Activated CD4-positive, alpha-beta memory T cell treated with anti-CD3 and anti-CD28 coated beads, Interleukin-2, amount 10 ng/mL, durations not matched to agents 7 days and 5 days (primary cell): ENCODE data around the gene PRKCQ. TPM values are rescaled to one million over a fixed set of nuclear protein-coding genes. Genes with fewer than 3 reads are reported as not detected.
"Not testable (repeated sequence)": the region's sequence is repeated elsewhere in the genome, so short reads cannot be mapped to it uniquely, and the experiment has no call there.

Experiments
- CTCF ChIA-PET: fragments of 350-600 bp; sonication (Branson Sonifier 250); formaldehyde crosslinking; loops from one replicate; lab custom pipeline; 2021; ENCODE audit warnings: antibody characterized with exemption, inconsistent platforms; lab: Charles Lee
- POLR2A ChIA-PET: fragments of 350-600 bp; sonication (Branson Sonifier 250); formaldehyde crosslinking; loops from one replicate; lab custom pipeline; 2021; ENCODE audit warnings: antibody characterized with exemption; lab: Charles Lee
- DNase-seq: peaks from one replicate; pipeline ENCODE4 v3.0.0-alpha.2; 2020
- H3K27ac Mint-ChIP-seq: one replicate; pipeline ENCODE4 v1.8.0; 2021; ENCODE audit warnings: mild to moderate bottlenecking, mixed read lengths
- H3K27me3 Mint-ChIP-seq: one replicate; pipeline ENCODE4 v1.8.0; 2021; ENCODE audit warnings: mixed read lengths
- H3K36me3 Mint-ChIP-seq: one replicate; pipeline ENCODE4 v1.8.0; 2021; ENCODE audit warnings: low read depth, mixed read lengths
- H3K4me1 Mint-ChIP-seq: one replicate; pipeline ENCODE4 v1.8.0; 2021; ENCODE audit warnings: mixed read lengths
- H3K4me3 Mint-ChIP-seq: one replicate; pipeline ENCODE4 v1.8.0; 2021; ENCODE audit warnings: mild to moderate bottlenecking, mixed read lengths
- H3K9me3 Mint-ChIP-seq: one replicate; pipeline ENCODE4 v1.8.0; 2021; ENCODE audit warnings: mixed read lengths
- total RNA-seq, 2 experiments: library from RNA; stranded (reverse); gene quantifications; one replicate each; pipeline ENCODE4 v1.2.3, GENCODE V29; 2021

Gene PRKCQ
- total RNA-seq, 2 experiments from 2014 or later = 69.3 to 70.6 TPM

DNA sequence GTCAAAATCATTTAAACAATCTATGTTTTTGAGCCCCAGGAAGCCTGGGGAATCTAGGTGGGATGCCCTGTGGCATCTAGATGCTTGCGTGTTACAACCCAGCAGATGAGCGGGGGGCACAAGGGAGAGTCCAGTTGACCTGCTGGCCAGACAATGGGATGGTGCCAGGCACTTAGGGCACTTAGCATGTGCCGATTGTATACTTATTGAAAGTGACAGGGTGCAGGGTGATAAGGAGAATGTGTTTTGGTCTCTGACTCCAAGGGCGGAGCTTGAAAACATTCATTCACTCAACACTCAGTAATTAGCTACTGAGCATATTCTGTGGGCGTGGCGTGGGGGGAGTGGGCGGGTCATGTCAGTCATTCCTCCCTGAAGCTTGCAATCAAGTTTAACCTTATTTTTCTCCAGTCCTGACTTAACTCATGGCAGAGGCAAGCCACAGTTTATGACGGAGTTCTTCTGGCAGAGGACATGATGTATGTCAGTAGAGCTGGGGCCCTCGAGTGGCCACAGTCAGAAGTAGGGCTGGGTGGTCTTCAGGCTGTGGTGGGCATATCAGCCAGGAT, 115.1 kb downstream of the PRKCQ start:
- DNase-seq = no peak
- Mint-ChIP-seq H3K4me3 (no peak overlapping the region), H3K4me1 (peaks cover 27% of the 10 kb centered on the region), H3K36me3 (peaks cover 93% of the 10 kb centered on the region), H3K9me3 (peaks cover 7% of the 10 kb centered on the region), H3K27ac (no peak overlapping the region), H3K27me3 (no peaks in the 10 kb centered on the region)
- CTCF ChIA-PET = interaction anchor here (1.2 kb wide), 1 partner anchor 24 kb away, joined by 3 read pairs; no protein-coding TSS in a partner anchor
- POLR2A ChIA-PET = interaction anchor here (0.8 to 2.5 kb wide), 3 partner anchors 8 to 119 kb away, joined by 3 to 10 read pairs (median 3); no protein-coding TSS in a partner anchor

DNA sequence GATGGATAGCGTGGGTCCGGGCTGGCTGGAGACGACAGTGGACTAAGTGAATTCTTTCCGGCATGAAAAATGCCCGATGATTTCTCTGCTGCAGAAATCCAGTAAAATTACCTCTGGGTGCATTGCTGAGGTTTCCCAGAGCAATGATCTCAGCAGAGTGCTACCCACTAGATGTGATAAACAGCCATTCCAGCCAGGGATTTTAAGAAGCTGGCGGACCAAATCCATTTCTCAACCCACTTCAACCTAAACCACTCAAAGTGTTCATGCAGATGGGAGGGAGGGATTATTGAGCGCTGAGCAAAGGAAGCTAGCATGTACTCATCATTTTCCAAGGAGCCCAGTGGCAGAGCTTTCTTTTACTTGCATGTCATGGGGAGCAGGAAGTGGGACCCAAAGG, 116.7 kb downstream of the PRKCQ start:
- ChIA-PET POLR2A (interaction anchor here (1.3 to 2.5 kb wide), 3 partner anchors 10 to 115 kb away, joined by 4 to 10 read pairs (median 4); no protein-coding TSS in a partner anchor), CTCF (interaction anchor here (1.2 kb wide), 1 partner anchor 22 kb away, joined by 3 read pairs; no protein-coding TSS in a partner anchor)
- Mint-ChIP-seq H3K4me3 (no peak overlapping the region), H3K27me3 (no peaks in the 10 kb centered on the region), H3K36me3 (peaks cover 94% of the 10 kb centered on the region), H3K9me3 (peaks cover 5% of the 10 kb centered on the region), H3K4me1 (peaks cover 33% of the 10 kb centered on the region), H3K27ac (no peak overlapping the region)
- no peak for DNase-seq

DNA sequence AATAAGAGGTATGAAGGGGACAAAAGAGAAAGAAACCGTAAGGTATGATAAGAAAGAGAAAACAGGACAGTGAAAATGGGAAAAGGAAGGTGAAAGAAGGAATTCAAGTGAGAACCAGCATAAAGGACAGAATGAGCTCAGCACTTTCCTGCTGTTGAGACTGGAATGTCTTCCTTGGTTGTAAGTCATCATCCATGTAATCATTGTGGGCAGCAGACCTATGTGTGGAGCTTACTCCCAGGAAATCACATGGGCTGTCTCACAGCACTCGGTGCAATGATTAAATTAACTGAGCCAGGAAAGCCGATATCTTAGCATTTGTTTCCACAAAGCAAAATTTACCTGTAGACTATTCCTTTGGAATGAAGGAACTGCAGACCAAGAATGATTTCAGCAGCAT, 118.1 kb downstream of the PRKCQ start:
- Mint-ChIP-seq H3K4me1 (peaks cover 29% of the 10 kb centered on the region), H3K36me3 (peaks cover 95% of the 10 kb centered on the region), H3K9me3 (peaks cover 5% of the 10 kb centered on the region), H3K4me3 (no peak overlapping the region), H3K27ac (no peak overlapping the region), H3K27me3 (no peaks in the 10 kb centered on the region)
- CTCF ChIA-PET = no interaction called here
- DNase-seq = no peak
- POLR2A ChIA-PET = no interaction called here

DNA sequence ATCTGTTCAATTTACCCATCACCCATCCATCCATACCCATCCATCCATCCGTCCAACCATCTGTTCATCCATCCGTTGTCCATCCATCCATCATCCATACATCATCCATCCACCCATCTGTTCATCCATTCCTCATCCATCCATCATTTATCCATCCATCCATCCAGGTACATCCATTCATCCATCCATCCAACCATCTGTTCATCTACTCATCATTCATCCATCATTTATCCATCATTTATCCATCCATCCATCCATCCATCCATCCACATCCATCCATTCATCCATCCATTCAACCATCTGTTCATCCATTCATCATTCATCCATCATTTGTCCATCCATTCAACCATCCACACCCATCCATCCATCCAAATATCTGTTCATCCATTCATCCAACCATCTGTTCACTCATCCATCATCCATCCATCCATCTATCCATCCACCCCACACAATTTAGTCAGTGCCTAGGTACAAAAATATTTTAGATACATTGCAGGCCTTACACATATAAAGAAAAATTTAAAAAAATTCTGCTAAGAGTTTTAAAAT, 119.1 kb downstream of the PRKCQ start:
- CTCF ChIA-PET = no interaction called here
- Mint-ChIP-seq H3K27ac (peak overlapping the region; percentile 11), H3K4me3 (no peak overlapping the region), H3K4me1 (peaks cover 19% of the 10 kb centered on the region), H3K27me3 (no peaks in the 10 kb centered on the region), H3K9me3 (peaks cover 5% of the 10 kb centered on the region), H3K36me3 (peaks cover 95% of the 10 kb centered on the region)
- POLR2A ChIA-PET = no interaction called here
- no peak for DNase-seq

DNA sequence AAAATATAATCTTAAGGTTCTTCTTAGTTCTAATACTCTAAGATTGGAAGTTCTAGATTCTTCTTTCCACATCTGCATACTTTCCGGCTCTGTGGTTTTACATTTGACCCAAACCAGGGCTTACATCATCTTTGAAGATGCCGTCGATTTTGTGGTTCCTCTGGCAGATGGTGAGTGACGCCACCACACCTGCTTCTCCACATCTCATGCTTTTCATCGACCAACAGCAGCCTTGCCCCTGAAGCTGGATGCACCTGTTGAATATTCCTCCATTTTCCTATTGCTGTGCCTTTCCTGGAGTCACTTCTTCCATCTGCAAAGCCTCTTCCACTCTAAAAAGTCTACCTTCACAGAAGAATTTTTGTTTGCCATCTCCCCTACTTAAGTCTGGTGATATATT, 121.3 kb downstream of the PRKCQ start:
- peaks cover 18% of the 10 kb centered on the region for H3K4me1 Mint-ChIP-seq
- CTCF ChIA-PET = no interaction called here
- DNase-seq = no peak
- no peak overlapping the region for H3K4me3 Mint-ChIP-seq
- peaks cover 13% of the 10 kb centered on the region for H3K9me3 Mint-ChIP-seq
- H3K27me3 Mint-ChIP-seq = no peaks in the 10 kb centered on the region
- H3K27ac Mint-ChIP-seq = no peak overlapping the region
- POLR2A ChIA-PET = no interaction called here
- H3K36me3 Mint-ChIP-seq = peaks cover 98% of the 10 kb centered on the region

DNA sequence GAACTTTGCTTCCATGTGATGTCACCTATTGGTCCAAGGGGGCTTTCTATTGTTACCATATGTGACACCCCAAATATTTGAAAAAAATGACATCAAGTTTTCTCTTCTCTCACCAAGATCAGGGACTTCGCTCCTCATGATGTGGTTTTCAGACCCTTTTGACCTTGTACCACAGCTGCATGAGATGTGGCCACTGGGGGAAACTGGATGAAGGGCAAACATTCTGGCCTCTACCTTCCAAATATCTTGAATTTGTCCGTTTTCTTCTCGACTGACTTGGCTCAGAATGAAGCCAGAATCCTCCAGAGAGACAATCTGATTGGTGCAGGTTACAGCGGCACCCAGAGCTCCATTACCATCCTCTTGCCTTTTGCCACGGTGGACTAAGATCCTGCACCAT, 122.7 kb downstream of the PRKCQ start:
- no peak for DNase-seq
- Mint-ChIP-seq H3K4me3 (no peak overlapping the region), H3K27me3 (no peaks in the 10 kb centered on the region), H3K27ac (no peak overlapping the region), H3K36me3 (peaks cover 87% of the 10 kb centered on the region), H3K9me3 (peaks cover 13% of the 10 kb centered on the region), H3K4me1 (peaks cover 18% of the 10 kb centered on the region)
- POLR2A ChIA-PET = no interaction called here
- CTCF ChIA-PET = interaction anchor here (1.0 kb wide), 1 partner anchor 12 kb away, joined by 3 read pairs; no protein-coding TSS in a partner anchor

DNA sequence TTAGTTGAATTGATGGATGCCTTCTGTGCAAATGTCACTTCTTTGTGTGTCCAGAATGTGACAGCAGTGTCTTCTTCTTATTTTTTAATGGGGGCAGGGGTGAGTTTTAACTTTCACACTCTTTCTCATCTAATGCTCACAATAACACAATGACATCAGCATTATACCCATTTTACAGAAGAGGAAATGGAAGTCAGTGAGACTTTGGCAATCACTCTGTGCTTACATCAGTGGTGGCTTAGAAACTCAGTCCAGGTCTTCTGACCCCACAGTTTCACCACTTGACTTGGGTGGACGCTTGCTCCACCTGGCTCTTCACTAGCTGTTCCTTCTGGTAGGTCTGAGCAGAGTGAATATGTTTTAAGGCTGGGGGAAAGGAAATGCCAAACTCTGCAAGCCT, 124.0 kb downstream of the PRKCQ start:
- CTCF ChIA-PET = no interaction called here
- H3K27ac Mint-ChIP-seq = peak overlapping the region; percentile 5

DNA sequence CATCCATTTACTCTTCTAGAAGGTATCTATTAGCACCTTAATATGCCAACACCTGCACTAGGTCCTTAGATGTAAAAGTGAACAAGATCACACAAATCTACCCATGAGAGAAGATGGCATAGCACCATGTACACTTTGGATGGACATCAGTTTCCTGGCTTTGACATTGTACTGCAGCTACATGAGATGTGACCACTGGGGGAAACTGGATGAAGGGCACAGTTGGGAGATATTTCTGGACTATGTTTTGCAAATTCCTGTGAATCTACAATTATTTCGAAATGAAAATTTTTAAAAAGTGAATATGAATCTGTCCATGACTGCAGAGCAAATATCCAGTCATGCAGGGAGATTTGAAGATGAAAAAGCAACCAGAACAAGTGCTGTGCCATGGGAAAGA, 124.5 kb downstream of the PRKCQ start:
- H3K4me3 Mint-ChIP-seq = no peak overlapping the region
- no peak for DNase-seq
- no peak overlapping the region for H3K27ac Mint-ChIP-seq
- peaks cover 16% of the 10 kb centered on the region for H3K4me1 Mint-ChIP-seq
- H3K27me3 Mint-ChIP-seq = no peaks in the 10 kb centered on the region
- ChIA-PET CTCF (interaction anchor here (1.4 kb wide), 1 partner anchor 9 kb away, joined by 5 read pairs; no protein-coding TSS in a partner anchor), POLR2A (no interaction called here)
- H3K36me3 Mint-ChIP-seq = peaks cover 82% of the 10 kb centered on the region
- H3K9me3 Mint-ChIP-seq = peaks cover 8% of the 10 kb centered on the region

More for the DNA sequence above, 124.0 kb downstream of the PRKCQ start:
- Mint-ChIP-seq H3K36me3 (peaks cover 84% of the 10 kb centered on the region), H3K27me3 (no peaks in the 10 kb centered on the region), H3K4me3 (no peak overlapping the region), H3K9me3 (peaks cover 13% of the 10 kb centered on the region), H3K4me1 (peaks cover 17% of the 10 kb centered on the region)
- no peak for DNase-seq
- POLR2A ChIA-PET = no interaction called here

DNA sequence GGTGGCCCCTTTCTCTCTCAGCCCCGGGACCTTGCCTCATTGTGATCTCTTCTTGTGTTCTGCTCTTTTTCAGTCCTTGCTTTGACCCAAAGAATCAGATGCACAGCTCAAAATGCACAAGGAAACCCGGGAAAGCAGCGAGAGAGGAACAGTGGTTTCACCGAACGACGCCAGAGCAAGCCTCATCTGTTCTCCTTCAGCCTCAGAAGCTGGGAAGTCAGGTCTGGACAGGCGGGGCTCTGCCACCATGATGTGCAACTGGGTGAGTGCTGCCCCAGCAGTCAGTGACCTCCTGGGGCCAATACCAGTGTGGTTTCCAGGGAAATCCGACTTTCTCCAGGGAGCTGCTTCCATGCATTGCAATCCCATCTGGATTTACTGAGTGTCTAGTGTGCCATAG, 133.4 kb downstream of the PRKCQ start:
- CTCF ChIA-PET = interaction anchor here (0.7 to 3.1 kb wide), 29 partner anchors 8 to 999 kb away, joined by 3 to 17 read pairs (median 4); partner anchors contain the start of gene PFKFB3
- Mint-ChIP-seq H3K27ac (no peak overlapping the region), H3K27me3 (no peaks in the 10 kb centered on the region), H3K9me3 (no peaks in the 10 kb centered on the region), H3K36me3 (peaks cover 65% of the 10 kb centered on the region), H3K4me1 (peaks cover 42% of the 10 kb centered on the region), H3K4me3 (no peak overlapping the region)
- POLR2A ChIA-PET = interaction anchor here (0.6 to 1.7 kb wide), 7 partner anchors 40 to 232 kb away, joined by 3 to 5 read pairs (median 3); no protein-coding TSS in a partner anchor
- DNase-seq = no peak

DNA sequence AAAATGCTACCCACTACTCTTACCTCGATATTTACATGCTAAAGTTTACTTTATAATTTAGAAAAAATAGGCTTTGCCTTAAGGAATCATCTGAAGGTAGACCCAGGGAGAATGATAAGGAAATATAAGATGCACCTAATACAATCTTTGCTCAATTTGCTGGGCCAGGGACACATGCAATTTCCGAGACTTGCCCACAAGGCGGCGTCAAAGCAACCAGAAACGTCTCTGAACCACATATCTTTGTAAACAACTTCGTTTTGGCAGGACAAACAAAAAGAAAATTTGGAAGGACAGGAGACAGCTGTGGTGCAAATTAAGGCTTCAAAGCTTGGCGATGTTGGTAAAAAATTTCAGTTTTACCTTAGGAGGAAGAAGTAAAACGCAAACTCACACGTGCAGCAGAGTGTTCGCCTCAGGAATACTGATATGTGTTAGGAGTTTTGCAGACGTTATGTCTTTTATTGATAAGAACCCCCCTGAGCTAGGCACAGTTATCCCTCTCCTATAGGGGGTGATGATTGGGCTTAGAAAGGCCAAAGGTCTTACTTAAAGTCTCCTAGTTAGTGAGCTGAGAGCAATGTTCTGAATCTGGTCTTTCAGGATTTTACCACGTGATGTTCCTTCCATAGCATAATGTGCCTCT, 134.3 kb downstream of the PRKCQ start:
- ChIA-PET POLR2A (interaction anchor here (1.0 to 1.6 kb wide), 6 partner anchors 28 to 233 kb away, joined by 3 to 5 read pairs (median 4); partner anchors contain the start of gene PRKCQ), CTCF (interaction anchor here (0.7 to 3.1 kb wide), 32 partner anchors 9 to 998 kb away, joined by 3 to 17 read pairs (median 4); partner anchors contain the start of gene PFKFB3)
- no peaks in the 10 kb centered on the region for H3K27me3 Mint-ChIP-seq
- H3K36me3 Mint-ChIP-seq = peaks cover 66% of the 10 kb centered on the region
- H3K4me3 Mint-ChIP-seq = no peak overlapping the region
- DNase-seq = peak; percentile 78
- H3K27ac Mint-ChIP-seq = peak overlapping the region; percentile 3
- H3K9me3 Mint-ChIP-seq = no peaks in the 10 kb centered on the region
- H3K4me1 Mint-ChIP-seq = peaks cover 47% of the 10 kb centered on the region

DNA sequence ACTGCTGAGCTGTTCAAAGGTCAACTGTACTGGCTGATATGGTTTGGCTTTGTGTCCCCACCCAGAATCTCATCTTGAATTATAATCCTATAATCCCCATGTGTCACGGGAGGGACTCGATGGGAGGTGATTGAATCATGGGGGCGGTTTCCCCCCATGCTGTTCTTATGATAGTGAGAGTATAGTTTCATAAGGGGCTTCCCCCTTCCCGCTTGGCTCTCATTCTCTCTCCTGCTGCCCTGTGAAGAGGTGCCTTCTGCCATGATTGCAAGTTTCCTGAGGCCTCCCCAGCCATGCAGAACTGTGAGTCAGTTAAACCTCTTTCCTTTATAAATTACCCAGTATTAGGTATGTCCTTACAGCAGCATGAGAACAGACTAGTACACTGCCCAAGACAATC, 140.2 kb downstream of the PRKCQ start:
- peaks cover 79% of the 10 kb centered on the region for H3K36me3 Mint-ChIP-seq
- H3K27ac Mint-ChIP-seq, POLR2A ChIA-PET, H3K4me3 Mint-ChIP-seq, H3K9me3 Mint-ChIP-seq, H3K27me3 Mint-ChIP-seq, DNase-seq: not testable (repeated sequence)
- CTCF ChIA-PET = interaction anchor here (1.0 kb wide), 1 partner anchor 228 kb away, joined by 3 read pairs; no protein-coding TSS in a partner anchor
- peaks cover 36% of the 10 kb centered on the region for H3K4me1 Mint-ChIP-seq

DNA sequence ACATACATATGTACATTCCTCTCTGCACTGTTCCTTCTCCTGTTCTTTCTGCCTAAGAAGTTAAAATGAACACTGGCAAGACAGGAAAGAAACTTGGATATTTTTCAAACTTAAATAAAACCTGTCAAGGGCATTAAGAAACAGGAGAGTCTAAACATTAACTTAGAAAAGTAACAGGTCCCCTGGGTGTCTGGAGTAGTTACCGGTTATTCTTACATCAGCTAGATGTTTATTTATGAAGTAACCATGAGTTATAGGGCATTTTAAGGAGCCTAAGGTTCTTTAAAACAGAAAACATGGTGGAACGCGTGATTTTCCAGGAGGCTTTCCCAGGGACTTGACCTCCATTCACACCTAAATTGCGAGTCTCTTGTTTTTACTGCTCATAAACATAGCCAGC, 148.2 kb downstream of the PRKCQ start:
- CTCF ChIA-PET = interaction anchor here (0.6 kb wide), 1 partner anchor 16 kb away, joined by 3 read pairs; no protein-coding TSS in a partner anchor
- peaks cover 73% of the 10 kb centered on the region for H3K36me3 Mint-ChIP-seq
- no peak for DNase-seq
- H3K27ac Mint-ChIP-seq = no peak overlapping the region
- POLR2A ChIA-PET = no interaction called here
- H3K27me3 Mint-ChIP-seq = no peaks in the 10 kb centered on the region
- H3K9me3 Mint-ChIP-seq = no peaks in the 10 kb centered on the region
- H3K4me1 Mint-ChIP-seq = peaks cover 3% of the 10 kb centered on the region
- no peak overlapping the region for H3K4me3 Mint-ChIP-seq

DNA sequence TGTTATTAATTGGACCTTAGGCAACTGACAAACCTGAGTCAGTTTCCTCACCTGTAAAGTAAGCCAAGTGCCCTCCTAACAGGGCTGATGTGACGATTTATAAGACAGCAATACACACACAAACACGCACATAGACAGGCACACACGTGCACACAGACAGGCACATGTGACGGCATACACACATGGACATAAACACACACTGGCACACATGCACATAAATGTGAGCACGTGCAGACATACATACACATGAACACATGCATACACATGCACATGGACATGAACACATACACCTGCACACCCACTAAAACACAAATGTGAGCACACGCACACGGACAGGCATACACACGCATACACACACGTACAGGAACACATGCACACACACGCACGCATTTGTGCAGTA, 148.9 kb downstream of the PRKCQ start:
- H3K27ac Mint-ChIP-seq = no peak overlapping the region
- no peaks in the 10 kb centered on the region for H3K27me3 Mint-ChIP-seq
- no peak for DNase-seq
- H3K4me1 Mint-ChIP-seq = no peaks in the 10 kb centered on the region
- H3K4me3 Mint-ChIP-seq = no peak overlapping the region
- H3K36me3 Mint-ChIP-seq = peaks cover 69% of the 10 kb centered on the region
- ChIA-PET CTCF (no interaction called here), POLR2A (no interaction called here)
- H3K9me3 Mint-ChIP-seq = no peaks in the 10 kb centered on the region
